WTC11 (cell line): ENCODE measurements around the gene TMEM120B. TPM values are rescaled to one million over a fixed set of nuclear protein-coding genes. Genes with fewer than 3 reads are reported as not detected.

ENCODE experiments used
- ATF6 ChIP-seq: sonication (generic); formaldehyde crosslinking; IDR thresholded peaks from 2 replicates; pipeline ENCODE4 v1.8.1; 2023; ENCODE audit warnings: mild to moderate bottlenecking, missing genetic modification reagents
- CREB1 ChIP-seq: sonication (generic); formaldehyde crosslinking; IDR thresholded peaks from 2 replicates; pipeline ENCODE4 v1.8.0; 2023; ENCODE audit warnings: mild to moderate bottlenecking, missing genetic modification reagents
- CREM ChIP-seq: sonication (generic); formaldehyde crosslinking; IDR thresholded peaks from 2 replicates; pipeline ENCODE4 v1.8.1; 2022; ENCODE audit warnings: mild to moderate bottlenecking, missing genetic modification reagents, moderate library complexity
- ETV6 ChIP-seq: sonication (generic); formaldehyde crosslinking; IDR thresholded peaks from 2 replicates; pipeline ENCODE4 v1.8.1; 2022; ENCODE audit warnings: mild to moderate bottlenecking, missing genetic modification reagents
- FOXK1 ChIP-seq: sonication (generic); formaldehyde crosslinking; IDR thresholded peaks from 2 replicates; pipeline ENCODE4 v1.8.0; 2022; ENCODE audit warnings: mild to moderate bottlenecking, moderate library complexity, missing genetic modification reagents
- GTF2I ChIP-seq: fragments of 250-450 bp; sonication (Bioruptor Pico); conservative IDR thresholded peaks from 2 replicates; pipeline ENCODE4 v1.4.0; 2021; ENCODE audit warnings: mild to moderate bottlenecking
- JAZF1 ChIP-seq: fragments of 250-450 bp; sonication (Bioruptor Pico); IDR thresholded peaks from 2 replicates; pipeline ENCODE4 v1.9.0; 2021; ENCODE audit warnings: moderate library complexity, mild to moderate bottlenecking, inconsistent platforms
- NFATC4 ChIP-seq: fragments of 250-450 bp; sonication (Bioruptor Pico); IDR thresholded peaks from 2 replicates; pipeline ENCODE4 v1.9.0; 2021; ENCODE audit warnings: mild to moderate bottlenecking
- TEAD1 ChIP-seq: sonication (generic); formaldehyde crosslinking; IDR thresholded peaks from 2 replicates; pipeline ENCODE4 v1.8.0; 2022; ENCODE audit warnings: mild to moderate bottlenecking, missing genetic modification reagents
- TEAD4 ChIP-seq: sonication (generic); formaldehyde crosslinking; IDR thresholded peaks from 2 replicates; pipeline ENCODE4 v1.8.0; 2022; ENCODE audit warnings: mild to moderate bottlenecking, missing genetic modification reagents
- ZNF396 ChIP-seq: fragments of 250-450 bp; sonication (Bioruptor Pico); IDR thresholded peaks from 2 replicates; pipeline ENCODE4 v1.8.0; 2021; ENCODE audit warnings: mild to moderate bottlenecking, moderate library complexity, borderline replicate concordance
- ZNF425 ChIP-seq: fragments of 250-450 bp; sonication (Bioruptor Pico); conservative IDR thresholded peaks from 2 replicates; pipeline ENCODE4 v1.9.0; 2021; ENCODE audit warnings: mild to moderate bottlenecking
- total RNA-seq: library from RNA; stranded (reverse); gene quantifications from 3 replicates; pipeline ENCODE4 v1.2.3, GENCODE V29; 2021
- TF ChIP-seq, protein P1 (sequence below): sonication (generic); formaldehyde crosslinking; IDR thresholded peaks from 2 replicates; pipeline ENCODE4 v1.8.1; 2022; ENCODE audit warnings: low read depth, mild to moderate bottlenecking, moderate library complexity, missing genetic modification reagents, borderline replicate concordance
- TF ChIP-seq, protein P2 (sequence below): sonication (generic); formaldehyde crosslinking; IDR thresholded peaks from 2 replicates; pipeline ENCODE4 v1.8.1; 2023; ENCODE audit warnings: mild to moderate bottlenecking, missing genetic modification reagents, borderline replicate concordance
- TF ChIP-seq, protein P3 (sequence below): sonication (generic); formaldehyde crosslinking; IDR thresholded peaks from 2 replicates; pipeline ENCODE4 v1.8.1; 2023; ENCODE audit warnings: mild to moderate bottlenecking, missing genetic modification reagents

Gene TMEM120B
- total RNA-seq, 1 experiment from 2014 or later = 36.9 TPM

- no peak for TF ChIP-seq ATF6 (CRISPR knock-in tag)
- TF ChIP-seq, protein P1, sequence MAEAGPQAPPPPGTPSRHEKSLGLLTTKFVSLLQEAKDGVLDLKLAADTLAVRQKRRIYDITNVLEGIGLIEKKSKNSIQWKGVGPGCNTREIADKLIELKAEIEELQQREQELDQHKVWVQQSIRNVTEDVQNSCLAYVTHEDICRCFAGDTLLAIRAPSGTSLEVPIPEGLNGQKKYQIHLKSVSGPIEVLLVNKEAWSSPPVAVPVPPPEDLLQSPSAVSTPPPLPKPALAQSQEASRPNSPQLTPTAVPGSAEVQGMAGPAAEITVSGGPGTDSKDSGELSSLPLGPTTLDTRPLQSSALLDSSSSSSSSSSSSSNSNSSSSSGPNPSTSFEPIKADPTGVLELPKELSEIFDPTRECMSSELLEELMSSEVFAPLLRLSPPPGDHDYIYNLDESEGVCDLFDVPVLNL = 0 out of 2 replicates have a peak, but pooled peaks have one; percentile 29
- no peak for TF ChIP-seq GTF2I (CRISPR knock-in tag)
- no peak for TF ChIP-seq TEAD1 (CRISPR knock-in tag)
- peak; percentile 62 for TF ChIP-seq FOXK1
- TF ChIP-seq ZNF425 (CRISPR knock-in tag) = no peak
- TF ChIP-seq, protein P2, sequence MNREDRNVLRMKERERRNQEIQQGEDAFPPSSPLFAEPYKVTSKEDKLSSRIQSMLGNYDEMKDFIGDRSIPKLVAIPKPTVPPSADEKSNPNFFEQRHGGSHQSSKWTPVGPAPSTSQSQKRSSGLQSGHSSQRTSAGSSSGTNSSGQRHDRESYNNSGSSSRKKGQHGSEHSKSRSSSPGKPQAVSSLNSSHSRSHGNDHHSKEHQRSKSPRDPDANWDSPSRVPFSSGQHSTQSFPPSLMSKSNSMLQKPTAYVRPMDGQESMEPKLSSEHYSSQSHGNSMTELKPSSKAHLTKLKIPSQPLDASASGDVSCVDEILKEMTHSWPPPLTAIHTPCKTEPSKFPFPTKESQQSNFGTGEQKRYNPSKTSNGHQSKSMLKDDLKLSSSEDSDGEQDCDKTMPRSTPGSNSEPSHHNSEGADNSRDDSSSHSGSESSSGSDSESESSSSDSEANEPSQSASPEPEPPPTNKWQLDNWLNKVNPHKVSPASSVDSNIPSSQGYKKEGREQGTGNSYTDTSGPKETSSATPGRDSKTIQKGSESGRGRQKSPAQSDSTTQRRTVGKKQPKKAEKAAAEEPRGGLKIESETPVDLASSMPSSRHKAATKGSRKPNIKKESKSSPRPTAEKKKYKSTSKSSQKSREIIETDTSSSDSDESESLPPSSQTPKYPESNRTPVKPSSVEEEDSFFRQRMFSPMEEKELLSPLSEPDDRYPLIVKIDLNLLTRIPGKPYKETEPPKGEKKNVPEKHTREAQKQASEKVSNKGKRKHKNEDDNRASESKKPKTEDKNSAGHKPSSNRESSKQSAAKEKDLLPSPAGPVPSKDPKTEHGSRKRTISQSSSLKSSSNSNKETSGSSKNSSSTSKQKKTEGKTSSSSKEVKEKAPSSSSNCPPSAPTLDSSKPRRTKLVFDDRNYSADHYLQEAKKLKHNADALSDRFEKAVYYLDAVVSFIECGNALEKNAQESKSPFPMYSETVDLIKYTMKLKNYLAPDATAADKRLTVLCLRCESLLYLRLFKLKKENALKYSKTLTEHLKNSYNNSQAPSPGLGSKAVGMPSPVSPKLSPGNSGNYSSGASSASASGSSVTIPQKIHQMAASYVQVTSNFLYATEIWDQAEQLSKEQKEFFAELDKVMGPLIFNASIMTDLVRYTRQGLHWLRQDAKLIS (CRISPR knock-in tag) = no peak
- TF ChIP-seq TEAD4 (CRISPR knock-in tag) = no peak
- TF ChIP-seq CREM (CRISPR knock-in tag) = no peak
- no peak for TF ChIP-seq CREB1 (CRISPR knock-in tag)
- no peak for TF ChIP-seq ZNF396 (CRISPR knock-in tag)
- no peak for TF ChIP-seq ETV6
- no peak for TF ChIP-seq NFATC4 (CRISPR knock-in tag)
- no peak for TF ChIP-seq JAZF1
- TF ChIP-seq, protein P3, sequence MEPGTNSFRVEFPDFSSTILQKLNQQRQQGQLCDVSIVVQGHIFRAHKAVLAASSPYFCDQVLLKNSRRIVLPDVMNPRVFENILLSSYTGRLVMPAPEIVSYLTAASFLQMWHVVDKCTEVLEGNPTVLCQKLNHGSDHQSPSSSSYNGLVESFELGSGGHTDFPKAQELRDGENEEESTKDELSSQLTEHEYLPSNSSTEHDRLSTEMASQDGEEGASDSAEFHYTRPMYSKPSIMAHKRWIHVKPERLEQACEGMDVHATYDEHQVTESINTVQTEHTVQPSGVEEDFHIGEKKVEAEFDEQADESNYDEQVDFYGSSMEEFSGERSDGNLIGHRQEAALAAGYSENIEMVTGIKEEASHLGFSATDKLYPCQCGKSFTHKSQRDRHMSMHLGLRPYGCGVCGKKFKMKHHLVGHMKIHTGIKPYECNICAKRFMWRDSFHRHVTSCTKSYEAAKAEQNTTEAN (CRISPR knock-in tag) = no peak
Observed at GRCh38 chr12:121811434-121812319, 99.1 kb downstream of the TMEM120B start (continued).
